SK-N-SH (cell line): ENCODE measurements around the gene GRM8. TPM values are rescaled to one million over a fixed set of nuclear protein-coding genes. Genes with fewer than 3 reads are reported as not detected.

Experiments used
- CTCF ChIA-PET: fragments of 300-600, 350-600 bp; formaldehyde crosslinking; extraction: SDS; loops from one replicate; lab custom pipeline; 2021; lab: Yijun Ruan, JAX
- POLR2A ChIA-PET: fragments of 350-600 bp; sonication (Branson Sonifier 250); formaldehyde crosslinking; extraction: SDS; loops from one replicate; lab custom pipeline; 2020; ENCODE audit warnings: antibody characterized with exemption, inconsistent platforms; lab: Yijun Ruan, JAX
- DNase-seq: peaks from one replicate; pipeline ENCODE4 v3.0.0; 2012
- H2AFZ ChIP-seq: fragments of 200-600 bp; sonication (generic); 2 replicates; pipeline ENCODE4 v1.8.1; 2016; ENCODE audit warnings: antibody characterized with exemption, mild to moderate bottlenecking, low read depth
- H3F3A ChIP-seq: fragments of 200-600 bp; sonication (generic); replicated peaks from 2 replicates; pipeline ENCODE3; 2016; ENCODE audit warnings: antibody characterized with exemption, mild to moderate bottlenecking; ENCODE audit not compliant: insufficient read depth
- H3K27ac ChIP-seq, 2 experiments: fragments of 200-500 bp in 1 of 2; fragments of 200-600 bp in 1 of 2; sonication (Bioruptor generic) in 1 of 2; sonication (generic), shearing (Covaris generic) in 1 of 2; 2 replicates each; pipeline versions ENCODE4 v1.5.1 to v1.6.1; 2014 to 2016; ENCODE audit warnings: low read depth in 2 of 2, inconsistent platforms in 1 of 2, low read length in 1 of 2, mild to moderate bottlenecking in 1 of 2, mixed read lengths in 1 of 2
- H3K27me3 ChIP-seq: fragments of 200-600 bp; sonication (generic), shearing (Covaris generic); 2 replicates; pipeline ENCODE4 v1.6.1; 2016; ENCODE audit warnings: mixed run types; ENCODE audit not compliant: insufficient read depth
- H3K36me3 ChIP-seq, 2 experiments: fragments of 200-500 bp in 1 of 2; fragments of 200-600 bp in 1 of 2; sonication (Bioruptor generic) in 1 of 2; sonication (generic) in 1 of 2; replicated peaks in 1 of 2; 2 replicates each; pipeline versions ENCODE3 to v1.5.1; 2014 to 2016; ENCODE audit warnings: low read length in 1 of 2, mild to moderate bottlenecking in 1 of 2; ENCODE audit not compliant: insufficient read depth in 2 of 2, control insufficient read depth in 1 of 2
- H3K4me1 ChIP-seq, 2 experiments: fragments of 200-500 bp in 1 of 2; fragments of 200-600 bp in 1 of 2; sonication (Bioruptor generic) in 1 of 2; sonication (generic), shearing (Covaris generic) in 1 of 2; 2 replicates each; pipeline versions ENCODE4 v1.5.1 to v1.6.1; 2014 to 2016; ENCODE audit warnings: low read depth in 1 of 2, low read length in 1 of 2, mixed run types in 1 of 2; ENCODE audit not compliant: insufficient read depth in 2 of 2, control insufficient read depth in 1 of 2
- H3K4me2 ChIP-seq: fragments of 200-600 bp; sonication (generic), shearing (Covaris generic); 2 replicates; pipeline ENCODE4 v1.6.1; 2017; ENCODE audit warnings: mixed run types
- H3K4me3 ChIP-seq, 2 experiments: fragments of 200-500 bp in 1 of 2; fragments of 200-600 bp in 1 of 2; sonication (Bioruptor generic) in 1 of 2; sonication (generic), shearing (Covaris generic) in 1 of 2; 2 replicates each; pipeline versions ENCODE4 v1.5.1 to v1.8.1; 2014 to 2016; ENCODE audit warnings: low read depth in 2 of 2, inconsistent platforms in 1 of 2, low read length in 1 of 2, mild to moderate bottlenecking in 1 of 2, mixed read lengths in 1 of 2, moderate library complexity in 1 of 2
- H3K79me2 ChIP-seq: fragments of 200-600 bp; sonication (generic); 2 replicates; pipeline ENCODE4 v1.8.1; 2017; ENCODE audit warnings: mild to moderate bottlenecking; ENCODE audit not compliant: insufficient read depth
- H3K9ac ChIP-seq: fragments of 200-600 bp; sonication (generic); 2 replicates; pipeline ENCODE4 v1.6.1; 2017; ENCODE audit warnings: mixed run types
- H3K9me2 ChIP-seq: fragments of 200-600 bp; sonication (generic); 2 replicates; pipeline ENCODE4 v1.6.1; 2017; ENCODE audit warnings: mixed run types
- H3K9me3 ChIP-seq: fragments of 200-600 bp; sonication (generic); 2 replicates; pipeline ENCODE4 v1.6.1; 2017; ENCODE audit warnings: mixed run types, mild to moderate bottlenecking, moderate library complexity
- H4K20me1 ChIP-seq: fragments of 200-600 bp; sonication (generic); 2 replicates; pipeline ENCODE4 v1.6.1; 2017; ENCODE audit warnings: mild to moderate bottlenecking, mixed run types; ENCODE audit not compliant: insufficient read depth
- FOXJ3 ChIP-seq: sonication (generic); formaldehyde crosslinking; IDR thresholded peaks from 2 replicates; pipeline ENCODE4 v1.5.1; 2020; ENCODE audit warnings: mild to moderate bottlenecking, missing genetic modification reagents
- FOXM1 ChIP-seq: IDR thresholded peaks from 2 replicates; pipeline ENCODE4 v1.4.0; 2012; ENCODE audit warnings: low read depth, mild to moderate bottlenecking
- GATA2 ChIP-seq: sonication (generic); formaldehyde crosslinking; IDR thresholded peaks from 2 replicates; pipeline ENCODE4 v1.5.0; 2020; ENCODE audit warnings: mild to moderate bottlenecking, missing genetic modification reagents
- NRF1 ChIP-seq: IDR thresholded peaks from 2 replicates; pipeline ENCODE4 v1.6.1; 2012; ENCODE audit warnings: low read depth, mild to moderate bottlenecking, low read length
- POLR2AphosphoS5 ChIP-seq: IDR thresholded peaks from 2 replicates; pipeline ENCODE4 v1.6.1; 2012; ENCODE audit warnings: low read depth, low read length
- RAD21 ChIP-seq: IDR thresholded peaks from 2 replicates; pipeline ENCODE4 v1.6.1; 2012; ENCODE audit warnings: mild to moderate bottlenecking, low read length
- RXRA ChIP-seq: IDR thresholded peaks from 2 replicates; pipeline ENCODE4 v1.4.0; 2012; ENCODE audit warnings: low read depth, mild to moderate bottlenecking, borderline replicate concordance
- TAF1 ChIP-seq: IDR thresholded peaks from 2 replicates; pipeline ENCODE4 v1.6.1; 2012; ENCODE audit warnings: low read depth, mild to moderate bottlenecking, low read length, moderate library complexity, borderline replicate concordance
- TEAD4 ChIP-seq: IDR thresholded peaks from 2 replicates; pipeline ENCODE4 v1.4.0; 2012; ENCODE audit warnings: mild to moderate bottlenecking, borderline replicate concordance; ENCODE audit not compliant: insufficient read depth
- WGBS: methylation state at CpG from one replicate; pipeline ENCODE4 v1.1.6; 2017; ENCODE audit warnings: low lambda C conversion rate; 5-methylcytosine and 5-hydroxymethylcytosine counted together
- polyA plus RNA-seq, 3 experiments: library from polyadenylated mRNA; depleted of rRNA; stranded (reverse); fragments of >200 nt; gene quantifications; 2 replicates each; pipeline ENCODE4 v1.2.3, GENCODE V29; 2012
- TF ChIP-seq, protein P1 (sequence below): fragments of 200-600 bp; sonication (generic); IDR thresholded peaks from 2 replicates; pipeline ENCODE4 v1.6.1; 2017; ENCODE audit warnings: antibody characterized with exemption, mild to moderate bottlenecking, moderate library complexity

GRM8 gene
- polyA plus RNA-seq, 1 of the 3 experiments (the other 2 are of a cell fraction) = 0.10 TPM

DNA sequence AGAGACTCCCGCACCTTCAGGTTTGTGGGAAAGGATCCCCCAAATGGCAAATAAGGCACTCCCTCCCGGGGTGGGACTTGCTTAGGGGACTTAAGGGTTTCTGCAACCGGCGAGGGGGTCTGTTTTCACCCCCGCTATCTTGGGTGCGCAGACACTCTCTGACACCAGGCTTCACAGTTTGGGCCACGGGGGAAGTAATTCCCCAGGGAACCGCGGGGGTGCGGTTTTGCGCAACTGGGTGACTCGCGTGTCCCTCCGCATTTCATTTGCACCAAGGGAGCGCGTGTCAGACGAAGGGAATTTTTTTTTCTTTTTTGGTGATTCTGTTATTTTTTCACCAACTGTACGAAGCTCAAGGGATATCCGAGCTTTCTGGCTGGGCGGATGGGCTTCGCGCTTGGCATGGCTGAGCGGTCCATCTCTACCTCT lies 1.7 kb downstream of the GRM8 start:
- H3K9me3 ChIP-seq = no peaks in the 10 kb centered on the region
- H3K9ac ChIP-seq = no peak overlapping the region
- peak overlapping the region in 1 of 2 experiments; percentile 69; a peak in 1 of 4 replicates for H3K4me3 ChIP-seq
- CTCF ChIA-PET = interaction anchor here (0.6 to 5.3 kb wide), 13 partner anchors 11 to 1837 kb away, joined by 3 to 58 read pairs (median 4); no protein-coding TSS in a partner anchor
- TF ChIP-seq POLR2AphosphoS5 (no peak), RXRA (no peak), TEAD4 (no peak), GATA2 (CRISPR knock-in tag) (no peak), RAD21 (no peak), NRF1 (no peak)
- TF ChIP-seq, all 33 proteins: peak for 0
- H3K27me3 ChIP-seq = peaks cover 77% of the 10 kb centered on the region
- H3K4me2 ChIP-seq = no peak overlapping the region
- POLR2A ChIA-PET = no interaction called here
- H3K4me1 ChIP-seq = peaks cover 0 to 24% of the 10 kb centered on the region in 2 experiments; a peak in 1 of 4 replicates
- H3K9me2 ChIP-seq = no peaks in the 10 kb centered on the region
- no peaks in the 10 kb centered on the region for H3K36me3 ChIP-seq
- no peak overlapping the region for H2AFZ ChIP-seq
- WGBS = 20% methylated on average over 22 of the region's 23 CpGs
- H3F3A ChIP-seq = no peaks in the 10 kb centered on the region
- H3K79me2 ChIP-seq = no peaks in the 10 kb centered on the region
- H3K27ac ChIP-seq = no peak overlapping the region
- DNase-seq = peak; percentile 45
- H4K20me1 ChIP-seq = no peaks in the 10 kb centered on the region

DNA sequence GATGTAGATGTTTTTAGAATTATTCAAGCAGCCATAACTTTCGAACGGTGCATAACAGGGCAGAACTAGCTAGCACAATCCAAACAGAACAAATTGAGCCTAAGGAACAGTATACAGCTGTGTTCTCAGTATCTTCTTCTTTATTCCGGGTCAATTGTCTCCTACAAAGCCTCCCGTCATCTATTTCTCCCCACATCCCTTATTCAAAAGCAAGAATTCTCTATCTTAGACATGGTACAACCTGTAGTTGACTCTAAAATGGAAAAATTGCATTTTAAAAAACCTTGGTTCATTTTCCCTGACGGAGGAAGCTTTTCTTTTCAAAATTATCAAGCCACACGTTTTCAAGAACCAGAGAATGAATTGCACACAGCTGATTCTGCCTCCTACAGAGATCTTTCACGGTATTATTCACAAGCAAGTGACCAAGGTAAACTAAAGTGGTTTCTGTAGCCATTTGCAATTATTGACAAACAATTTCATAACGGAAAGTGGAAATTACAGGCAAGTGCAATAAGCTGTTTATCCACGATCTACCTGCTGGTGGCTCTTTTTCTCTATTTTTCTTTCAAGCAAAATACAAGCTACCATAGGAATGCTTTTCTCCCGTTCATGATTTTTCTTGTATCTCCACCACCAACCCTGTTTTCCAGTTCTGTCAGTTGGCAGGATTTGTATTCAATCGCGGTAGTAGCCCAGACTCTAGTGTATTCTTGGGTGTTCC lies 2.3 kb downstream of the GRM8 start:
- H3K4me1 ChIP-seq = peaks cover 0 to 24% of the 10 kb centered on the region in 2 experiments; a peak in 1 of 4 replicates
- DNase-seq = no peak
- no peaks in the 10 kb centered on the region for H3K79me2 ChIP-seq
- H3K9me2 ChIP-seq = no peaks in the 10 kb centered on the region
- POLR2A ChIA-PET = no interaction called here
- H3K9ac ChIP-seq = no peak overlapping the region
- WGBS = 75% methylated on average over 12 of the region's 12 CpGs
- H3K27ac ChIP-seq = no peak overlapping the region
- no peaks in the 10 kb centered on the region for H4K20me1 ChIP-seq
- H3K9me3 ChIP-seq = no peaks in the 10 kb centered on the region
- H2AFZ ChIP-seq = no peak overlapping the region
- CTCF ChIA-PET = interaction anchor here (1.3 to 5.3 kb wide), 10 partner anchors 12 to 446 kb away, joined by 3 to 58 read pairs (median 4); no protein-coding TSS in a partner anchor
- H3K4me2 ChIP-seq = no peak overlapping the region
- TF ChIP-seq RXRA (no peak), FOXJ3 (CRISPR knock-in tag) (no peak), TAF1 (no peak), FOXM1 (no peak)
- TF ChIP-seq, protein P1, sequence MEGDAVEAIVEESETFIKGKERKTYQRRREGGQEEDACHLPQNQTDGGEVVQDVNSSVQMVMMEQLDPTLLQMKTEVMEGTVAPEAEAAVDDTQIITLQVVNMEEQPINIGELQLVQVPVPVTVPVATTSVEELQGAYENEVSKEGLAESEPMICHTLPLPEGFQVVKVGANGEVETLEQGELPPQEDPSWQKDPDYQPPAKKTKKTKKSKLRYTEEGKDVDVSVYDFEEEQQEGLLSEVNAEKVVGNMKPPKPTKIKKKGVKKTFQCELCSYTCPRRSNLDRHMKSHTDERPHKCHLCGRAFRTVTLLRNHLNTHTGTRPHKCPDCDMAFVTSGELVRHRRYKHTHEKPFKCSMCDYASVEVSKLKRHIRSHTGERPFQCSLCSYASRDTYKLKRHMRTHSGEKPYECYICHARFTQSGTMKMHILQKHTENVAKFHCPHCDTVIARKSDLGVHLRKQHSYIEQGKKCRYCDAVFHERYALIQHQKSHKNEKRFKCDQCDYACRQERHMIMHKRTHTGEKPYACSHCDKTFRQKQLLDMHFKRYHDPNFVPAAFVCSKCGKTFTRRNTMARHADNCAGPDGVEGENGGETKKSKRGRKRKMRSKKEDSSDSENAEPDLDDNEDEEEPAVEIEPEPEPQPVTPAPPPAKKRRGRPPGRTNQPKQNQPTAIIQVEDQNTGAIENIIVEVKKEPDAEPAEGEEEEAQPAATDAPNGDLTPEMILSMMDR = no peak
- H3K27me3 ChIP-seq = peaks cover 77% of the 10 kb centered on the region
- H3K36me3 ChIP-seq = no peaks in the 10 kb centered on the region
- no peaks in the 10 kb centered on the region for H3F3A ChIP-seq
- no peak overlapping the region for H3K4me3 ChIP-seq
